Bronchial epithelial cell (primary cell): ENCODE data around the gene TXLNG. TPM values are rescaled to one million over a fixed set of nuclear protein-coding genes. Genes with fewer than 3 reads are reported as not detected.
"Not testable (repeated sequence)": the region's sequence is repeated elsewhere in the genome, so short reads cannot be mapped to it uniquely, and the experiment has no call there.

Experiments
- DNase-seq: peaks from one replicate; pipeline ENCODE4 v3.0.0-alpha.2; 2010; ENCODE audit warnings: low read depth
- FAIRE-seq: peaks from 2 replicates; lab custom pipeline; 2011; peaks lifted over from hg19 to GRCh38; lab: Jason Lieb, UNC
- H3K27me3 ChIP-seq: 2 replicates; pipeline ENCODE4 v1.5.1; 2011; ENCODE audit warnings: low read length; ENCODE audit not compliant: control insufficient read depth, insufficient read depth
- H3K36me3 ChIP-seq: 2 replicates; pipeline ENCODE4 v1.5.1; 2011; ENCODE audit warnings: low read length; ENCODE audit not compliant: control insufficient read depth, insufficient read depth
- H3K4me3 ChIP-seq: 2 replicates; pipeline ENCODE4 v1.5.1; 2011; ENCODE audit warnings: mild to moderate bottlenecking, low read depth, low read length, control low read depth
- total RNA-seq: library from RNA; depleted of rRNA; stranded (reverse); fragments of >200 nt; gene quantifications from 2 replicates; pipeline ENCODE4 v1.2.1, GENCODE V29; 2014
- TF ChIP-seq, protein P1 (sequence below): IDR thresholded peaks from 2 replicates; pipeline ENCODE4 v1.5.1; 2011; ENCODE audit warnings: mild to moderate bottlenecking, moderate library complexity, low read length, control low read depth, inconsistent platforms; ENCODE audit not compliant: insufficient read depth, severe bottlenecking

TXLNG gene
- total RNA-seq, 1 donor from 2014 or later, result 7.6 TPM

DNA sequence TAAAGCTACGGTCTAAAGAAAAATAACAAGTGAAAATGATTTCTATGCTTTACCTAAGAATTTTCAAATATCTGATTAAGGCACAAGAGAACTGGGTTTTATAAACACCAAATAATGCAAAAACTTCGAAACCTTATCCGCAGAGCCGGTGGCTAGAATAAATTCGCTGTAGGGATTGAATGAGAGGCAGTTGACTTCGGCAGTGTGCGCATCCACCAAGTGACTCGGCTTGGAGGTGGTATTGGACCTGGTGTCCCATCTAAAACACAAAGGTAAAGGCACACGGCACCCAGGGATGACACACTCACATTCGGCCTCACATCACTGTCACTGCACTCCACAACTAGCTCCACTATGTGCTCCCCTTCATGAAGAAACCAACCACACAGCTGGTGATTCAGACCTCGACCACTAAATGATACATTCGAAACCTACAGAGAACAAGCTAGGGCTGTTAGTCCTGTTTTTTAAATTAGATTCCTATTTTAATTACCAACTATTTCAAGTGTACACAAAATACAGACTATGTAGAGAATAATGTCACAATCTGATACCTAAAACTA, 66.4 kb downstream of the TXLNG start:
- DNase-seq, result no peak
- TF ChIP-seq, protein P1, sequence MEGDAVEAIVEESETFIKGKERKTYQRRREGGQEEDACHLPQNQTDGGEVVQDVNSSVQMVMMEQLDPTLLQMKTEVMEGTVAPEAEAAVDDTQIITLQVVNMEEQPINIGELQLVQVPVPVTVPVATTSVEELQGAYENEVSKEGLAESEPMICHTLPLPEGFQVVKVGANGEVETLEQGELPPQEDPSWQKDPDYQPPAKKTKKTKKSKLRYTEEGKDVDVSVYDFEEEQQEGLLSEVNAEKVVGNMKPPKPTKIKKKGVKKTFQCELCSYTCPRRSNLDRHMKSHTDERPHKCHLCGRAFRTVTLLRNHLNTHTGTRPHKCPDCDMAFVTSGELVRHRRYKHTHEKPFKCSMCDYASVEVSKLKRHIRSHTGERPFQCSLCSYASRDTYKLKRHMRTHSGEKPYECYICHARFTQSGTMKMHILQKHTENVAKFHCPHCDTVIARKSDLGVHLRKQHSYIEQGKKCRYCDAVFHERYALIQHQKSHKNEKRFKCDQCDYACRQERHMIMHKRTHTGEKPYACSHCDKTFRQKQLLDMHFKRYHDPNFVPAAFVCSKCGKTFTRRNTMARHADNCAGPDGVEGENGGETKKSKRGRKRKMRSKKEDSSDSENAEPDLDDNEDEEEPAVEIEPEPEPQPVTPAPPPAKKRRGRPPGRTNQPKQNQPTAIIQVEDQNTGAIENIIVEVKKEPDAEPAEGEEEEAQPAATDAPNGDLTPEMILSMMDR, result no peak

DNA sequence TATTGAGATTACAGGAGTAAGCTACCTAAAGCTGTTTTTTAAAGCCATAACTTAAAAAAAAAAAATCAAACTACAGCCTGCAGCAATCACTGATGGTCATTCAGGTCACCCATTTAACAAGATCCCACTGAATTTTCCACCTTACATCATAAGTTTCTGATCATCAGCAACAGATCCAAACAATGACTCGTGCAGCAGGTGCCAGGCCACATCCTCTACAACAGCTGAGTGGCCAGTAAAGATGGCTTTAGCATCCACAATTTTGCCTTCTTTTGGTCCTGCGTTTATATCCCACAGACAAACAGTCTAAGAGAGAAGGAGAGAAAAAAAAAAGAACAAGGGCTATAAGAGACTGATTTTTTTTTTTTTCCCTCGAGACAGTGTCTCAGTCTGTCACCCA, 67.3 kb downstream of the TXLNG start:
- TF ChIP-seq, protein P1, result no peak
- DNase-seq (no peak), FAIRE-seq (no peak)
- Histone ChIP-seq H3K36me3 (no peaks in the 10 kb centered on the region), H3K4me3 (no peak overlapping the region), H3K27me3 (no peaks in the 10 kb centered on the region)

More for the DNA sequence above, 66.4 kb downstream of the TXLNG start:
- FAIRE-seq, result no peak
- no peak overlapping the region for H3K4me3 ChIP-seq
- no peaks in the 10 kb centered on the region for H3K36me3 ChIP-seq
- H3K27me3 ChIP-seq, result no peaks in the 10 kb centered on the region

DNA sequence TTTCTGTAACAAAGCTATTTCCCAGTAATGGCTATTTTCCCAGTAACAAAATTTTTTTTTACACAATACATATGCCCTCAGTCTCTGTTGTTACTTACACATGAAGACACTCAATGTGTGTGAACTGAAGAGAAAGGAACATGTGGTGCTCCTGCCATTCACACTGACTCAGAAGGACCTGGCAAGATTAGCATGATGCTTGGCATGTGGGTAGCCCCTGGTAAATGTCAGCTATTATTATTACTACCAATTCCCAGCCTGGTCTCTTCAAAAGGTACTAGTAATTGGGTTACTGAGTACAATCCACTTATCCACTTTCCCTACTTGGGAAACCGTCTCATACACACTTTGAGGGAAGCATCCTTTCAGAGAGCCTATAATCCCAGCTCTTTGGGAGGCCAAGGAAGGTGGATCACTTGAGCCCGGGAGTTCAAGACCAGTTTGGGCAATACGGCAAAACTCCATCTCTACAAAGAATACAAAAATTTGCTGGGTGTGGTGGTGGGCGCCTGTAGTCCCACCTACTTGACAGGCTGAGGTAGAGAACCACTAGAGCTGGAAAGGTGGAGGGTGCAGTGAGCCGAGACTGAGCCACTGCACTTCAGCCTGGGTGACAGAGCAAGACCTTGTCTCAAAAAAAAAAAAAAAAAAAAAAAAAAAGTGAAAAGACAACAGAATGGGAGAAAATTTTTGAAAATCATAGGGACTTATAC, 69.3 kb downstream of the TXLNG start:
- TF ChIP-seq, protein P1, result no peak
- FAIRE-seq, result no peak

DNA sequence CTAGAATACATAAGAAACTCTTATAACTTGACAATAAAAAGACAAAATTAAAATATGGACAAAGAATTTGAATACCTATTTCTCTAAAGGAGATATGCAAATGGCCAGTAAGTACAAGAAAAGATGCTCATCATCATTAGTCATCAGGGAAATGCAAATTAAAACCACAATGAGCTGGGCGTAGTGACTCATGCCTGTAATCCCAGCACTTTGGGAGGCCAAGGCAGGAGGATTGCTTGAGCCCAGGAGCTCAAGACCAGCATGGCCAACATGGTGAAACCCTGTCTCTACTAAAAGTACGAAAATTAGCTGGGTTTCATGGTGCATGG, 69.8 kb downstream of the TXLNG start:
- not testable (repeated sequence) for H3K27me3 ChIP-seq, H3K4me3 ChIP-seq, H3K36me3 ChIP-seq, FAIRE-seq
- peak; percentile 78 for DNase-seq

More for the DNA sequence above, 69.3 kb downstream of the TXLNG start:
- DNase-seq, result no peak
- Histone ChIP-seq H3K4me3 (no peak overlapping the region), H3K36me3 (no peaks in the 10 kb centered on the region), H3K27me3 (no peaks in the 10 kb centered on the region)

DNA sequence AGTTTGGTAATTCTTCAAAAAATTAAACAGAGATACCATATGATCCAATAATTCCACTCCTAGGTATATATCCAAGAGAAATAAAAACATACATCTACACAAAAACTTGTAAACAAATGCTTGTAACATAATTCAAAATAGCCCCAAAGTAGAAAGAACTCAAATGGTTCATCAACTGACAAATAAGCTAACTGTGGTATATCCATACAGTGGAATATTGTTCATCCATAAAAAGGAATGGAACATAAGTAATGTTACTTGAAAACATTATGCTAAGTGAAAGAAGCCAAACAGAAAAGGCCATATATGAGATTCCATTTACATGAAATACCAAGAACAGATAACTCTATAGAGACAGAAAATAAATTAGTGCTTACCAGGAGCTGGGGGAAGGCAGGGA, 70.5 kb downstream of the TXLNG start:
- FAIRE-seq (no peak), DNase-seq (no peak)
- H3K27me3 ChIP-seq, result no peaks in the 10 kb centered on the region
- no peak overlapping the region for H3K4me3 ChIP-seq
- peaks cover 2% of the 10 kb centered on the region for H3K36me3 ChIP-seq
- TF ChIP-seq, protein P1, result no peak

DNA sequence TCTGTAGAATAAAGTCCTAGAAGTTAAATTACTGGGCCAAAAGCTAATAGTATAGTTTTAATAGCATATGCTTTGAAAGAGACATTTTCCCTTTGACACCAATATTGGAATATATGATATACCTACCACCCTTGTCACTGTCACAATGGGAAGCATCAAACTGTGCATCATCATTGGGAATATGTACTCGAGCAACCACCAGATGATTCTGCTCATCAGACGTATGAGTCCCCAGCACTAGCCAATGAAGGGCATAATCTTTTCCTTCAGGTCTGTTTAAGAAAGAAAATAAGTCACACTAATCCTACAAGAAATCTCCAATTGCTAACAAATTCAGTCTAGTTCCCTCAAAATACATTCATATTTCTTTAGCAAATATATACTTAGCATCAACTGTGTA, 76.6 kb downstream of the TXLNG start:
- DNase-seq, result no peak
- TF ChIP-seq, protein P1, result no peak
- Histone ChIP-seq H3K4me3 (no peak overlapping the region), H3K27me3 (no peaks in the 10 kb centered on the region), H3K36me3 (peaks cover 2% of the 10 kb centered on the region)
- FAIRE-seq, result no peak
